GM12878 (cell line): ENCODE measurements around the gene RCAN1. TPM values are rescaled to one million over a fixed set of nuclear protein-coding genes. Genes with fewer than 3 reads are reported as not detected.

ENCODE experiments used
- CHD2 ChIP-seq: IDR thresholded peaks from 2 replicates; pipeline ENCODE4 v1.6.1; 2011; ENCODE audit warnings: low read depth, low read length, improper control_type of control experiment, borderline replicate concordance
- ESRRA ChIP-seq: IDR thresholded peaks from 2 replicates; pipeline ENCODE4 v1.6.1; 2012; ENCODE audit warnings: mild to moderate bottlenecking, low read length, improper control_type of control experiment
- ETV6 ChIP-seq, 2 experiments: fragments of 450-650 bp in 1 of 2; IDR thresholded peaks in 1 of 2; conservative IDR thresholded peaks in 1 of 2; 2 replicates each; pipeline ENCODE4 v1.6.1; 2014; ENCODE audit warnings: antibody characterized with exemption in 1 of 2, borderline replicate concordance in 1 of 2, low read depth in 1 of 2, mild to moderate bottlenecking in 1 of 2, moderate library complexity in 1 of 2
- IRF4 ChIP-seq: IDR thresholded peaks from 2 replicates; pipeline ENCODE4 v1.6.1; 2011; ENCODE audit warnings: low read depth, low read length
- KDM1A ChIP-seq: fragments of 200-600 bp; sonication (generic); IDR thresholded peaks from 2 replicates; pipeline ENCODE4 v1.6.1; 2016; ENCODE audit warnings: borderline replicate concordance
- MTA2 ChIP-seq: fragments of 450-650 bp; IDR thresholded peaks from 2 replicates; pipeline ENCODE4 v1.6.1; 2016; ENCODE audit warnings: low read depth, mild to moderate bottlenecking, moderate library complexity
- MTA3 ChIP-seq: IDR thresholded peaks from 2 replicates; pipeline ENCODE4 v1.6.1; 2012; ENCODE audit warnings: low read length, inconsistent platforms, borderline replicate concordance
- MYB ChIP-seq: fragments of 150-350 bp; IDR thresholded peaks from 2 replicates; pipeline ENCODE4 v1.6.1; 2014; ENCODE audit warnings: mild to moderate bottlenecking, low read depth, low read length, borderline replicate concordance
- NFIC ChIP-seq: IDR thresholded peaks from 2 replicates; pipeline ENCODE4 v1.6.1; 2012; ENCODE audit warnings: low read depth, mild to moderate bottlenecking, inconsistent platforms, low read length, moderate library complexity
- PAX5 ChIP-seq: IDR thresholded peaks from 2 replicates; pipeline ENCODE4 v1.6.1; 2011; ENCODE audit warnings: low read depth, low read length, borderline replicate concordance
- PAX8 ChIP-seq: fragments of 450-650 bp; IDR thresholded peaks from 2 replicates; pipeline ENCODE4 v1.6.1; 2017; ENCODE audit warnings: mild to moderate bottlenecking, moderate library complexity
- POLR2A ChIP-seq: IDR thresholded peaks from 2 replicates; pipeline ENCODE4 v1.6.1; 2011; ENCODE audit warnings: low read depth, mild to moderate bottlenecking, low read length
- SP1 ChIP-seq: IDR thresholded peaks from one replicate; pipeline ENCODE4 v1.6.1; 2011; ENCODE audit warnings: low read depth, low read length
- SPI1 ChIP-seq: IDR thresholded peaks from 2 replicates; pipeline ENCODE4 v1.6.1; 2011; ENCODE audit warnings: low read depth, mild to moderate bottlenecking, low read length, moderate library complexity, borderline replicate concordance; ENCODE audit not compliant: insufficient read depth
- SREBF2 ChIP-seq: IDR thresholded peaks from 2 replicates; pipeline ENCODE4 v1.6.1; 2012; ENCODE audit warnings: mild to moderate bottlenecking, low read length
- SUPT20H ChIP-seq: IDR thresholded peaks from 2 replicates; pipeline ENCODE4 v1.6.1; 2011; ENCODE audit warnings: low read depth, mild to moderate bottlenecking, low read length, moderate library complexity, borderline replicate concordance; ENCODE audit not compliant: control insufficient read depth
- WRNIP1 ChIP-seq: IDR thresholded peaks from 2 replicates; pipeline ENCODE4 v1.6.1; 2011; ENCODE audit warnings: low read depth, low read length, improper control_type of control experiment, borderline replicate concordance
- ZSCAN29 ChIP-seq: fragments of 450-650 bp; IDR thresholded peaks from 2 replicates; pipeline ENCODE4 v1.6.1; 2017; ENCODE audit warnings: mild to moderate bottlenecking, moderate library complexity
- polyA plus RNA-seq, 11 experiments: library from polyadenylated mRNA; depleted of rRNA in 4 of 11; unstranded in 6 of 11; stranded (reverse) in 5 of 11; fragments of >200 nt; fragmentation: Nextera tagmentation in 4 of 11; fragmentation: Illumina TruSeq in 1 of 11; extraction: Ambion mirVana in 4 of 11; extraction: Trizol in 1 of 11; gene quantifications; 1 replicate in 1 of 11; 2 replicates in 10 of 11; pipeline versions ENCODE4 v1.2.1 to v1.2.3, GENCODE V29; 2011 to 2016; ENCODE audit warnings: inconsistent platforms in 2 of 11, missing spikeins in 2 of 11, low read depth in 1 of 11
- total RNA-seq, 4 experiments: library from RNA; depleted of rRNA in 3 of 4; stranded (reverse); fragments of >200 nt in 3 of 4; fragmentation: Illumina TruSeq in 1 of 4; extraction: Trizol in 1 of 4; gene quantifications; 2 replicates each; pipeline versions ENCODE4 v1.2.1 to v1.2.3, GENCODE V29; 2013 to 2021
- TF ChIP-seq, protein P1 (sequence below): fragments of 450-650 bp; IDR thresholded peaks from 2 replicates; pipeline ENCODE4 v1.6.1; 2018; ENCODE audit warnings: mild to moderate bottlenecking, low read depth, moderate library complexity; ENCODE audit not compliant: partially characterized antibody
- TF ChIP-seq, protein P2 (sequence below): fragments of 450-650 bp; IDR thresholded peaks from 2 replicates; pipeline ENCODE4 v1.6.1; 2016; ENCODE audit warnings: mild to moderate bottlenecking
- TF ChIP-seq, protein P3 (sequence below): IDR thresholded peaks from 2 replicates; pipeline ENCODE4 v1.6.1; 2011; ENCODE audit warnings: low read depth, mild to moderate bottlenecking, low read length, moderate library complexity, borderline replicate concordance; ENCODE audit errors: extremely low read depth
- TF ChIP-seq, protein P4 (sequence below): fragments of 450-650 bp; IDR thresholded peaks from 2 replicates; pipeline ENCODE4 v1.6.1; 2017; ENCODE audit warnings: low read depth, mild to moderate bottlenecking, moderate library complexity
- TF ChIP-seq, protein P5 (sequence below): fragments of 150-350 bp; IDR thresholded peaks from 2 replicates; pipeline ENCODE4 v1.6.1; 2016; ENCODE audit warnings: low read depth, low read length

The RCAN1 gene
- total and polyA plus RNA-seq, 10 of the 15 experiments (the other 5 are each of a cell fraction or from before 2014, with no cell fraction given), result 2.8 to 12.9 (median 10.5) TPM

DNA sequence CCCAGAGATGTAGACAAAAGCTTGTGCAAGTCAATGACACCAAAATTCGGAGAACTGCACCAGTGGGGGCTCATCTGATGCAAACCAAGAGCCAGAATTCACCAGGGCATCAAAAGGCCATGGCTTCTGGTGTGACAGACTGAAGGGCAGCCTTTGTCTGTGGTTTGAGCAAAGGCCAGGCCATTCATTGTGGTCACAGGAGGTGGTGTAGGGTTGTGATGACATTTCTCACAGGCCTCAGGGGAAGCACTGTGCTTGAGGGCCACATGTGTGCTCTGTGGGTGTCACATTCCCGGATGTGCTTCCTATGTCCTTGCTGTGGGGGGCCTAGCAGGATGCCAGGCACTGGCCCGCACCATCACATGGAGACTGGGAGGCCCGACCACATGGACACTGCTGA is 80.4 kb downstream of the RCAN1 start (continued):
- no peak for TF ChIP-seq IRF4
- TF ChIP-seq, protein P1, sequence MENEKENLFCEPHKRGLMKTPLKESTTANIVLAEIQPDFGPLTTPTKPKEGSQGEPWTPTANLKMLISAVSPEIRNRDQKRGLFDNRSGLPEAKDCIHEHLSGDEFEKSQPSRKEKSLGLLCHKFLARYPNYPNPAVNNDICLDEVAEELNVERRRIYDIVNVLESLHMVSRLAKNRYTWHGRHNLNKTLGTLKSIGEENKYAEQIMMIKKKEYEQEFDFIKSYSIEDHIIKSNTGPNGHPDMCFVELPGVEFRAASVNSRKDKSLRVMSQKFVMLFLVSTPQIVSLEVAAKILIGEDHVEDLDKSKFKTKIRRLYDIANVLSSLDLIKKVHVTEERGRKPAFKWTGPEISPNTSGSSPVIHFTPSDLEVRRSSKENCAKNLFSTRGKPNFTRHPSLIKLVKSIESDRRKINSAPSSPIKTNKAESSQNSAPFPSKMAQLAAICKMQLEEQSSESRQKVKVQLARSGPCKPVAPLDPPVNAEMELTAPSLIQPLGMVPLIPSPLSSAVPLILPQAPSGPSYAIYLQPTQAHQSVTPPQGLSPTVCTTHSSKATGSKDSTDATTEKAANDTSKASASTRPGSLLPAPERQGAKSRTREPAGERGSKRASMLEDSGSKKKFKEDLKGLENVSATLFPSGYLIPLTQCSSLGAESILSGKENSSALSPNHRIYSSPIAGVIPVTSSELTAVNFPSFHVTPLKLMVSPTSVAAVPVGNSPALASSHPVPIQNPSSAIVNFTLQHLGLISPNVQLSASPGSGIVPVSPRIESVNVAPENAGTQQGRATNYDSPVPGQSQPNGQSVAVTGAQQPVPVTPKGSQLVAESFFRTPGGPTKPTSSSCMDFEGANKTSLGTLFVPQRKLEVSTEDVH, result no peak
- TF ChIP-seq ZSCAN29, result no peak
- TF ChIP-seq, protein P2, sequence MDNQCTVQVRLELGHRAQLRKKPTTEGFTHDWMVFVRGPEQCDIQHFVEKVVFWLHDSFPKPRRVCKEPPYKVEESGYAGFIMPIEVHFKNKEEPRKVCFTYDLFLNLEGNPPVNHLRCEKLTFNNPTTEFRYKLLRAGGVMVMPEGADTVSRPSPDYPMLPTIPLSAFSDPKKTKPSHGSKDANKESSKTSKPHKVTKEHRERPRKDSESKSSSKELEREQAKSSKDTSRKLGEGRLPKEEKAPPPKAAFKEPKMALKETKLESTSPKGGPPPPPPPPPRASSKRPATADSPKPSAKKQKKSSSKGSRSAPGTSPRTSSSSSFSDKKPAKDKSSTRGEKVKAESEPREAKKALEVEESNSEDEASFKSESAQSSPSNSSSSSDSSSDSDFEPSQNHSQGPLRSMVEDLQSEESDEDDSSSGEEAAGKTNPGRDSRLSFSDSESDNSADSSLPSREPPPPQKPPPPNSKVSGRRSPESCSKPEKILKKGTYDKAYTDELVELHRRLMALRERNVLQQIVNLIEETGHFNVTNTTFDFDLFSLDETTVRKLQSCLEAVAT, result no peak
- no peak for TF ChIP-seq SPI1
- no peak for TF ChIP-seq CHD2
- TF ChIP-seq SP1, result no peak
- TF ChIP-seq, protein P3, sequence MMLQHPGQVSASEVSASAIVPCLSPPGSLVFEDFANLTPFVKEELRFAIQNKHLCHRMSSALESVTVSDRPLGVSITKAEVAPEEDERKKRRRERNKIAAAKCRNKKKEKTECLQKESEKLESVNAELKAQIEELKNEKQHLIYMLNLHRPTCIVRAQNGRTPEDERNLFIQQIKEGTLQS, result no peak
- no peak for TF ChIP-seq SUPT20H
- TF ChIP-seq PAX8, result no peak
- TF ChIP-seq SREBF2, result no peak
- peak; percentile 35; the same call in 1 of the 2 replicates for TF ChIP-seq PAX5
- TF ChIP-seq, protein P4, sequence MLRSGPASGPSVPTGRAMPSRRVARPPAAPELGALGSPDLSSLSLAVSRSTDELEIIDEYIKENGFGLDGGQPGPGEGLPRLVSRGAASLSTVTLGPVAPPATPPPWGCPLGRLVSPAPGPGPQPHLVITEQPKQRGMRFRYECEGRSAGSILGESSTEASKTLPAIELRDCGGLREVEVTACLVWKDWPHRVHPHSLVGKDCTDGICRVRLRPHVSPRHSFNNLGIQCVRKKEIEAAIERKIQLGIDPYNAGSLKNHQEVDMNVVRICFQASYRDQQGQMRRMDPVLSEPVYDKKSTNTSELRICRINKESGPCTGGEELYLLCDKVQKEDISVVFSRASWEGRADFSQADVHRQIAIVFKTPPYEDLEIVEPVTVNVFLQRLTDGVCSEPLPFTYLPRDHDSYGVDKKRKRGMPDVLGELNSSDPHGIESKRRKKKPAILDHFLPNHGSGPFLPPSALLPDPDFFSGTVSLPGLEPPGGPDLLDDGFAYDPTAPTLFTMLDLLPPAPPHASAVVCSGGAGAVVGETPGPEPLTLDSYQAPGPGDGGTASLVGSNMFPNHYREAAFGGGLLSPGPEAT, result no peak
- TF ChIP-seq WRNIP1, result no peak
- TF ChIP-seq MTA2, result peak; percentile 45; the same call in 1 of the 2 replicates
- TF ChIP-seq KDM1A, result no peak
- no peak for TF ChIP-seq POLR2A
- no peak for TF ChIP-seq ESRRA
- TF ChIP-seq ETV6 (conservative IDR thresholded peaks at IDR 0.05 in 1 of 2, IDR thresholded peaks at IDR 0.05 in 1 of 2; ENCODE audit: borderline replicate concordance in 1 of 2, low read depth in 1 of 2), result no peak
- TF ChIP-seq, protein P5, sequence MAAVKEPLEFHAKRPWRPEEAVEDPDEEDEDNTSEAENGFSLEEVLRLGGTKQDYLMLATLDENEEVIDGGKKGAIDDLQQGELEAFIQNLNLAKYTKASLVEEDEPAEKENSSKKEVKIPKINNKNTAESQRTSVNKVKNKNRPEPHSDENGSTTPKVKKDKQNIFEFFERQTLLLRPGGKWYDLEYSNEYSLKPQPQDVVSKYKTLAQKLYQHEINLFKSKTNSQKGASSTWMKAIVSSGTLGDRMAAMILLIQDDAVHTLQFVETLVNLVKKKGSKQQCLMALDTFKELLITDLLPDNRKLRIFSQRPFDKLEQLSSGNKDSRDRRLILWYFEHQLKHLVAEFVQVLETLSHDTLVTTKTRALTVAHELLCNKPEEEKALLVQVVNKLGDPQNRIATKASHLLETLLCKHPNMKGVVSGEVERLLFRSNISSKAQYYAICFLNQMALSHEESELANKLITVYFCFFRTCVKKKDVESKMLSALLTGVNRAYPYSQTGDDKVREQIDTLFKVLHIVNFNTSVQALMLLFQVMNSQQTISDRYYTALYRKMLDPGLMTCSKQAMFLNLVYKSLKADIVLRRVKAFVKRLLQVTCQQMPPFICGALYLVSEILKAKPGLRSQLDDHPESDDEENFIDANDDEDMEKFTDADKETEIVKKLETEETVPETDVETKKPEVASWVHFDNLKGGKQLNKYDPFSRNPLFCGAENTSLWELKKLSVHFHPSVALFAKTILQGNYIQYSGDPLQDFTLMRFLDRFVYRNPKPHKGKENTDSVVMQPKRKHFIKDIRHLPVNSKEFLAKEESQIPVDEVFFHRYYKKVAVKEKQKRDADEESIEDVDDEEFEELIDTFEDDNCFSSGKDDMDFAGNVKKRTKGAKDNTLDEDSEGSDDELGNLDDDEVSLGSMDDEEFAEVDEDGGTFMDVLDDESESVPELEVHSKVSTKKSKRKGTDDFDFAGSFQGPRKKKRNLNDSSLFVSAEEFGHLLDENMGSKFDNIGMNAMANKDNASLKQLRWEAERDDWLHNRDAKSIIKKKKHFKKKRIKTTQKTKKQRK, result no peak
- no peak for TF ChIP-seq NFIC
- TF ChIP-seq MTA3, result no peak
- no peak for TF ChIP-seq MYB
